Heart left ventricle (tissue), 16 donors: ENCODE results near the gene TIMM8B. TPM values are rescaled to one million over a fixed set of nuclear protein-coding genes. Genes with fewer than 3 reads are reported as not detected.

Experiments used
- ATAC-seq, 4 donors: fragments of 200-7000 bp; cut with Tn5 transposase; one replicate each; pipeline ENCODE4 v1.9.1; 2020 to 2022; ENCODE audit warnings: moderate library complexity in 4 of 4, mild to moderate bottlenecking in 3 of 4, moderate number of reproducible peaks in 1 of 4
- DNase-seq, 5 donors: peaks; one replicate each; pipeline ENCODE4 v3.0.0-alpha.2; 2020
- H3K27ac ChIP-seq, 12 donors: fragments of 200-600 bp; sonication (generic) in 4 of 12; one replicate each; pipeline versions ENCODE4 v1.5.0 to v1.8.0; 2016 to 2022; ENCODE audit warnings: mild to moderate bottlenecking in 2 of 12
- H3K27me3 ChIP-seq, 9 donors: fragments of 200-600 bp; sonication (generic) in 2 of 9; one replicate each; pipeline versions ENCODE4 v1.5.1 to v1.8.0; 2016 to 2022; ENCODE audit warnings: mild to moderate bottlenecking in 3 of 9
- H3K36me3 ChIP-seq, 9 donors: fragments of 200-600 bp; sonication (generic) in 2 of 9; one replicate each; pipeline versions ENCODE4 v1.5.0 to v1.8.0; 2018 to 2022; ENCODE audit warnings: mild to moderate bottlenecking in 2 of 9
- H3K4me1 ChIP-seq, 12 donors: fragments of 200-600 bp; sonication (generic) in 4 of 12; one replicate each; pipeline versions ENCODE4 v1.5.0 to v1.8.0; 2016 to 2022; ENCODE audit warnings: mild to moderate bottlenecking in 3 of 12
- H3K4me3 ChIP-seq, 12 donors: fragments of 200-600 bp; sonication (generic) in 4 of 12; one replicate each; pipeline versions ENCODE4 v1.5.0 to v1.8.0; 2017 to 2022; ENCODE audit warnings: mild to moderate bottlenecking in 9 of 12, moderate library complexity in 4 of 12
- H3K9me3 ChIP-seq, 12 donors: fragments of 200-600 bp; sonication (generic) in 4 of 12; one replicate each; pipeline versions ENCODE4 v1.5.0 to v1.8.0; 2016 to 2022; ENCODE audit warnings: mild to moderate bottlenecking in 1 of 12
- POLR2A ChIP-seq, 2 donors: fragments of 450-650 bp; IDR thresholded peaks; one replicate each; pipeline ENCODE4 v1.6.1; 2017; ENCODE audit warnings: antibody characterized with exemption in 2 of 2, mild to moderate bottlenecking in 2 of 2, moderate library complexity in 2 of 2
- WGBS, 4 donors: extraction: QIAGEN DNeasy Blood & Tissue Kit in 2 of 4; methylation state at CpG; one replicate each; pipeline versions ENCODE4 v1.1.5 to v1.1.7; 2013 to 2018; 5-methylcytosine and 5-hydroxymethylcytosine counted together
- intact Hi-C, 10 donors: fragments of 100-400 bp; cut with DNase I; formaldehyde crosslinking; loops; one replicate each; pipeline versions ENCODE4 v1.11.1 to v1.14.2; 2022
- polyA plus RNA-seq, 2 donors: library from polyadenylated mRNA; stranded (reverse); fragments of 200-250 nt; gene quantifications; one replicate each; pipeline ENCODE4 v1.2.3, GENCODE V29; 2013
- total RNA-seq, 9 donors: library from RNA; depleted of rRNA in 2 of 9; stranded (reverse); fragments of >200 nt in 2 of 9; fragmentation: NEBNext Ultra II Directional in 3 of 9; extraction: Animal tissue kit (Norgen Biotek cat#: 25700) in 3 of 9; gene quantifications; one replicate each; pipeline versions ENCODE4 v1.1.0 to v1.2.4, GENCODE V29; 2016 to 2023
- TF ChIP-seq, protein P1 (sequence below), 12 donors: fragments of 200-600 bp; sonication (generic) in 4 of 12; IDR thresholded peaks; one replicate each; pipeline versions ENCODE4 v1.5.0 to v1.8.0; 2018 to 2022; ENCODE audit warnings: antibody characterized with exemption in 12 of 12, mild to moderate bottlenecking in 5 of 12
- donor health status: ischemic (EF 13 %, LVEDD 7.1; RV severe dilation, severe dysfunction).
- donor health status: healthy with polysubstance abuse.
- donor health status: DM: no; HTN: yes; CAD: no.
- donor health status: DM: no; HTN: no; CAD: no.
- donor health status: ischemic (EF 25% LVEDD 6.9; RV normal size, moderate dysfunction).
- donor health status: ischemic (EF 25% LVEDD 5.7; RV mildly dilated, moderate dysfunction).
- donor health status: healthy.
- donor health status: DM: yes; HTN: yes; CAD: no.
- donor health status: ischemic (EF 35%, LVEDD 5.7; RV mildly dilated, moderate dysfunction).
- donor health status: nonischemic (EF 11% LVEDD 7.7; RV severe dilation, severe dysfunction).
- donor health status: DM: yes; HTN: yes; CAD: no.
- donor health status: PGD.
- donor health status: ischemic (EF 29% LVEDD 5.4; RV normal size, mild dysfunction).
- donor health status: nonischemic (EF 23%, LVEDD 6.1; RV moderate dilation, normal function).

Gene TIMM8B
- total and polyA plus RNA-seq, 11 donors, result 113 to 327 (median 149) TPM

DNA sequence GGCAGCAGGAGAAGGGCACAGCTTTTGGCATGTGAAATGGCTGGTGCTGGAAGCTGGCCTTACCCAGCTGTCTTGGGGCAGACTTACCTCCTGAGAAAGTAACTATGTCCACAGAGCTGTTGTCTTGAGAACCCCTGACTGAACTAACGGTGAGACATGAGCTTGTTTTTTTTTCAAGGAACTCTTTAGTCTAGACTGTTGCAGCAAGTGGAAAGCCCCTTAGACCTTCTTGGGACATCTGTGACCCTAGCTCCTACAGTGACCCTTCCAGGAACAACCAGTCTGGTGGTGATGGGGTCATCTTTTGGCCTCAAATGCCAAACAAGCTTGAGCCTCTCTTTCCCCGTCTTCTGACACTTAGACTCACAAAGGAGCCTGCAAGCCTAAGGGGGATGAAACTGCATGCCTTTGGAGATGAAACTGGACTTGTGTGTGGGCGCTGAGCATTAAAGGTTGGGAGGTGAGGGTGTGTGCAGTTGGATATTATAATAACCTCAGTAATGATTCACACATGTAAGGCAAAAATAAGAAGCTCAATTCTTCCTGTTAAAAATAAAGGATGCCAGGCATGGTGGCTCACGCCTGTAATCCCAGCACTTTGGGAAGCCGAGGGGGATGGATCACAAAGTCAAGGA is 35.5 kb upstream of the TIMM8B start:
- H3K4me3 ChIP-seq, result no peak overlapping the region
- H3K4me1 ChIP-seq, result peaks cover 0 to 13% (median 0%) of the 10 kb centered on the region in 12 donors
- WGBS, 4 donors, result 87 to 95% (median 94%) methylated on average over 5 of the region's 5 CpGs
- H3K9me3 ChIP-seq, result no peaks in the 10 kb centered on the region
- no peak for TF ChIP-seq POLR2A (IDR thresholded peaks at IDR 0.05)
- TF ChIP-seq, protein P1, sequence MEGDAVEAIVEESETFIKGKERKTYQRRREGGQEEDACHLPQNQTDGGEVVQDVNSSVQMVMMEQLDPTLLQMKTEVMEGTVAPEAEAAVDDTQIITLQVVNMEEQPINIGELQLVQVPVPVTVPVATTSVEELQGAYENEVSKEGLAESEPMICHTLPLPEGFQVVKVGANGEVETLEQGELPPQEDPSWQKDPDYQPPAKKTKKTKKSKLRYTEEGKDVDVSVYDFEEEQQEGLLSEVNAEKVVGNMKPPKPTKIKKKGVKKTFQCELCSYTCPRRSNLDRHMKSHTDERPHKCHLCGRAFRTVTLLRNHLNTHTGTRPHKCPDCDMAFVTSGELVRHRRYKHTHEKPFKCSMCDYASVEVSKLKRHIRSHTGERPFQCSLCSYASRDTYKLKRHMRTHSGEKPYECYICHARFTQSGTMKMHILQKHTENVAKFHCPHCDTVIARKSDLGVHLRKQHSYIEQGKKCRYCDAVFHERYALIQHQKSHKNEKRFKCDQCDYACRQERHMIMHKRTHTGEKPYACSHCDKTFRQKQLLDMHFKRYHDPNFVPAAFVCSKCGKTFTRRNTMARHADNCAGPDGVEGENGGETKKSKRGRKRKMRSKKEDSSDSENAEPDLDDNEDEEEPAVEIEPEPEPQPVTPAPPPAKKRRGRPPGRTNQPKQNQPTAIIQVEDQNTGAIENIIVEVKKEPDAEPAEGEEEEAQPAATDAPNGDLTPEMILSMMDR (IDR thresholded peaks at IDR 0.05), result no peak
- H3K27me3 ChIP-seq, result no peaks in the 10 kb centered on the region
- DNase-seq, result no peak
- no peak for ATAC-seq
- intact Hi-C loops, result no loop called here
- H3K36me3 ChIP-seq, result peaks cover 0 to 7% (median 0%) of the 10 kb centered on the region in 9 donors
- H3K27ac ChIP-seq, result no peak overlapping the region

DNA sequence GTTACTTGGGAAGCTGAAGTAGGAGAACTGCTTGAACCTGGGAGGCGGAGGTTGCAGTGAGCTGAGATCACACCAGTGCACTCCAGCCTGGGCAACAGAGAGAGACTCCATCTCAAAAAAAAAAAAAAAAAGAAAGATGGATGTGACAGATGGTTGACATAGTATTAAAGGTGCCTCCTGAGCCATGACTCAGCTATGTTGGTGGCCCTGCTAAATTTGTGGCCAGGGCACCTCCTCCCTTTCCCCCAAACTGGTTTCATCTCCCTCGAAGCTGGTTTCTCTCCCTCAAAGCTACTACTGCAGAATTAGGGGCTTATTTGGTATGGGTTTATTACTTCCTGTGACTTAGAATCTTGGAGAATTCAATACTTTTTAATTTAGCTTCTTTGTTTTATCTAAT is 31.6 kb upstream of the TIMM8B start:
- Histone ChIP-seq H3K36me3 (peaks cover 0 to 7% (median 0%) of the 10 kb centered on the region in 9 donors), H3K27me3 (no peaks in the 10 kb centered on the region), H3K4me3 (no peak overlapping the region), H3K9me3 (no peaks in the 10 kb centered on the region), H3K4me1 (peaks cover 0 to 15% (median 0%) of the 10 kb centered on the region in 12 donors), H3K27ac (no peak overlapping the region)
- DNase-seq (no peak), ATAC-seq (no peak)
- TF ChIP-seq, protein P1 (IDR thresholded peaks at IDR 0.05), result no peak
- no peak for TF ChIP-seq POLR2A (IDR thresholded peaks at IDR 0.05)
- intact Hi-C loops, result loop anchor here in 6 of 10 donors (5.0 to 10.0 kb wide), 5 partner anchors 47 to 157 kb away; partner anchors contain the start of genes BCO2 (in 2 of the 6), IL18 (in 2 of the 6) and TEX12 (in 2 of the 6)
- 86 to 94% (median 89%) methylated on average over 2 of the region's 2 CpGs for WGBS, 4 donors

DNA sequence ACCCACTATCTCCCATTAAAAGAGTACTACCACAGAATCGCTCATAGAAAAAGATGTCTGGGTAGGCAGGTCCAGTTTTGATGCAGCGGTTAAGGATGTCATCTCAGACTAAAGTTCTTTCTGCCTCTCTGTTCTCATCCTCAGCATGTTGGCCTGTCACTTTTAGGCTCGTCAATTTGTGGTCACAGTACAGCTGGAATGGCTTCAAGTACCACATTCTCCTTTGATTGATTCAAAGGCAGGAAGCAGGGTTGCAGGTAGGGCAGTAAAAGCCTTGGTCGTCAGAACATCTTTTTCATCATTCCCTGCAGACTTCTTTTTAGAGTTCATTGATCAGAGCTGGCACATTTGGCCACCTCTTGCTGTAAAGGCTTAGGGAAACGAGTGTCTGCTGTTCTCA is 28.8 kb upstream of the TIMM8B start:
- DNase-seq (no peak), ATAC-seq (no peak)
- Histone ChIP-seq H3K27ac (no peak overlapping the region), H3K4me3 (no peak overlapping the region), H3K9me3 (peaks cover 0 to 7% (median 0%) of the 10 kb centered on the region in 12 donors), H3K4me1 (peaks cover 0 to 11% (median 0%) of the 10 kb centered on the region in 12 donors), H3K36me3 (peaks cover 0 to 7% (median 0%) of the 10 kb centered on the region in 9 donors), H3K27me3 (no peaks in the 10 kb centered on the region)
- intact Hi-C loops, result loop anchor here in 7 of 10 donors (2.0 to 10.0 kb wide), 6 partner anchors 49 to 165 kb away; partner anchors contain the start of genes BCO2 (in 2 of the 7), IL18 (in 2 of the 7) and TEX12 (in 2 of the 7)
- TF ChIP-seq, protein P1 (IDR thresholded peaks at IDR 0.05), result no peak
- no peak for TF ChIP-seq POLR2A (IDR thresholded peaks at IDR 0.05)
- WGBS, 4 donors, result 78 to 84% (median 81%) methylated on average over 5 of the region's 5 CpGs

DNA sequence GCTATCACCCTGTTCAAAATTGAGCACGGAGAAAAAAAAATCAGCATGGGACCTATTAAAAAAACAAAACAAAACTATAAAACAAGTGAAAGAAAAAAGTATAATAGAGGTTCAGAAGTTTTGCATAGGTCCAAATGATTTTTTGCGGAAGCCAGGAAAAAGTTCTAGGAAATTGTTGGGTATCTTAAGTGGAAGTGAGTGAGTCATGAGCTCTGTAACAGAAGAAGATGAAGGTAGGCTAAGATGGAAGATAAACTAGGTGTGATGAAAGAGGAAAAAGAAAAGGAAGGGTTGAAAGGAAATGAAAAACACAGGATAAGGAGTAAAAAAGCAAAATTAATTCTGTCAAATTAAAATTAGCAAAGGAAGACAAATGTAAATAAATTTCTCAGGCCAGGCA is 27.9 kb upstream of the TIMM8B start:
- H3K9me3 ChIP-seq, result peaks cover 0 to 10% (median 0%) of the 10 kb centered on the region in 12 donors
- no peak overlapping the region for H3K4me3 ChIP-seq
- H3K27ac ChIP-seq, result no peak overlapping the region
- intact Hi-C loops, result loop anchor here in 8 of 10 donors (2.0 to 10.0 kb wide), 7 partner anchors 50 to 168 kb away; partner anchors contain the start of genes BCO2 (in 3 of the 8), IL18 (in 2 of the 8) and TEX12 (in 2 of the 8)
- peaks cover 0 to 6% (median 0%) of the 10 kb centered on the region in 9 donors for H3K36me3 ChIP-seq
- H3K27me3 ChIP-seq, result no peaks in the 10 kb centered on the region
- no peak for DNase-seq
- WGBS, 4 donors, result 85 to 92% (median 91%) methylated on average over 2 of the region's 2 CpGs
- peaks cover 0 to 5% (median 0%) of the 10 kb centered on the region in 12 donors for H3K4me1 ChIP-seq
- no peak for ATAC-seq
- TF ChIP-seq, protein P1 (IDR thresholded peaks at IDR 0.05), result no peak
- no peak for TF ChIP-seq POLR2A (IDR thresholded peaks at IDR 0.05)
